Measurements from ENCODE around the gene PDE7B.

GRCh38 chr6:136030131-136030530, 178.6 kb downstream of the PDE7B start:
- no peak for TF ChIP-seq CTCF (IDR thresholded peaks at IDR 0.05)
- TF ChIP-seq POLR2A (IDR thresholded peaks at IDR 0.05), result no peak
